ENCODE data around the gene ITPKC. TPM values are rescaled to one million over a fixed set of nuclear protein-coding genes. Genes with fewer than 3 reads are reported as not detected.
A peak's percentile ranks its signal among the peaks of the same experiment; 100 is the strongest.
"Not testable (repeated sequence)": the region's sequence is repeated elsewhere in the genome, so short reads cannot be mapped to it uniquely, and the experiment has no call there.

The ITPKC gene
- total and polyA plus RNA-seq, 8 donors = 10.2 to 25.6 (median 13.7) TPM

- Histone ChIP-seq H3K9me3 (no peaks in the 10 kb centered on the region), H3K4me3 (peak overlapping the region in 1 of 2 donors; percentile 91), H3K36me3 (peaks cover 0 to 53% of the 10 kb centered on the region in 2 donors), H3K4me1 (peaks cover 27 to 78% of the 10 kb centered on the region in 2 donors), H3K27me3 (no peaks in the 10 kb centered on the region), H3K27ac (peak overlapping the region; percentile 92 to 94)
- ATAC-seq (no peak), DNase-seq (no peak)
- intact Hi-C loops (cut with DNase I) = no loop called here
- TF ChIP-seq, protein P1, sequence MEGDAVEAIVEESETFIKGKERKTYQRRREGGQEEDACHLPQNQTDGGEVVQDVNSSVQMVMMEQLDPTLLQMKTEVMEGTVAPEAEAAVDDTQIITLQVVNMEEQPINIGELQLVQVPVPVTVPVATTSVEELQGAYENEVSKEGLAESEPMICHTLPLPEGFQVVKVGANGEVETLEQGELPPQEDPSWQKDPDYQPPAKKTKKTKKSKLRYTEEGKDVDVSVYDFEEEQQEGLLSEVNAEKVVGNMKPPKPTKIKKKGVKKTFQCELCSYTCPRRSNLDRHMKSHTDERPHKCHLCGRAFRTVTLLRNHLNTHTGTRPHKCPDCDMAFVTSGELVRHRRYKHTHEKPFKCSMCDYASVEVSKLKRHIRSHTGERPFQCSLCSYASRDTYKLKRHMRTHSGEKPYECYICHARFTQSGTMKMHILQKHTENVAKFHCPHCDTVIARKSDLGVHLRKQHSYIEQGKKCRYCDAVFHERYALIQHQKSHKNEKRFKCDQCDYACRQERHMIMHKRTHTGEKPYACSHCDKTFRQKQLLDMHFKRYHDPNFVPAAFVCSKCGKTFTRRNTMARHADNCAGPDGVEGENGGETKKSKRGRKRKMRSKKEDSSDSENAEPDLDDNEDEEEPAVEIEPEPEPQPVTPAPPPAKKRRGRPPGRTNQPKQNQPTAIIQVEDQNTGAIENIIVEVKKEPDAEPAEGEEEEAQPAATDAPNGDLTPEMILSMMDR (IDR thresholded peaks at IDR 0.05) = no peak
Observed at GRCh38 chr19:40721936-40722661, 5.2 kb downstream of the ITPKC start.

DNA sequence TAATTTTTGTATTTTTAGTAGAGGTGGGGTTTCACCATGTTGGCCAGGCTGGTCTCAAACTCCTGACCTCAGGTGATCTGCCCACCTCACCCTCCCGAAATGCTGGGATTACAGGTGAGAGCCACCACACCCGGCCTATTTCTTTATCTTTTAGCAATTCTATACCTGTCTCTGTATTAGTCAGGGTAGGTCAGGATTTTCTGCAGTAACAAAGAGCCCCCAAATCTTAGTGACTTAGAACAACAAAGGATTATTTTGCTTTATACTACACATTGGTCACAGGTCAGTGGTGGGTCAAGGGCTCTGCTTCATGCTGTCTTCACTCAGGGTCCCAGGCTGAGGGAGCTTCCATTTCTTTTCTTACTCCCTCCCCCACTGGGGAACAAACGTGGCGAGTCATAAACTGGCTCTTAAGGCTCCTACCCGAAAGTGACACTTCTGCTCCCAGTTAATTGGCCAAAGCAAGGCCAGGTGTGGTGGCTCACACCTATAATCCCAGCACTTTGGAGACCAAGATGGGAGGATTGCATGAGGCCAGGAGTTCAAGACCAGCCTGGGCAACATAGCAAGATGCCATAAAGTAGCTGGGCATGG lies 6.8 kb downstream of the ITPKC start:
- peaks cover 0 to 69% of the 10 kb centered on the region in 2 donors for H3K36me3 ChIP-seq
- no peaks in the 10 kb centered on the region for H3K9me3 ChIP-seq
- H3K4me1 ChIP-seq = peaks cover 27 to 65% of the 10 kb centered on the region in 2 donors
- ATAC-seq (no peak), DNase-seq (no peak)
- no peak overlapping the region for H3K27ac ChIP-seq
- H3K27me3 ChIP-seq = no peaks in the 10 kb centered on the region
- TF ChIP-seq, protein P1 (IDR thresholded peaks at IDR 0.05) = no peak
- intact Hi-C loops (cut with DNase I) = no loop called here
- H3K4me3 ChIP-seq = no peak overlapping the region

DNA sequence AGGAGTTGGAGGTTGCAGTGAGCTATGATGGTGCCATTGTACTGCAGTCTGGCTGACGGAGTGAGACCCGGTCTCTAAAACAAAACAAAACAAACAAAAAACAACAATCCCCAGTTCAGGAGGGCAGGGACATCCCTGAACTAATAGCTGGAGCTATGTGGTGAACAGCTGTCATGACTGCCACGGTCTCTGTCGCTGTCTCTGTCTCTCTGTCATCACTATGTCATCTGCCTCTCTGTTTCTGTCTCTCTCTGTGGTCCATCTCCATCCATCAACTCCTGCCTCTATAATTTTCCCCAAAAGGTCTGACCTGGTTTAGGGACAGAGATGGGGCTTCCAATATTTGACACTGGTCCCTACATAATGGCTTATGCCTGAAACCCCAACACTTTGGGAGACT lies 7.4 kb downstream of the ITPKC start:
- DNase-seq (no peak), ATAC-seq (no peak)
- Histone ChIP-seq H3K27ac (no peak overlapping the region), H3K4me1 (peaks cover 26 to 59% of the 10 kb centered on the region in 2 donors), H3K4me3 (no peak overlapping the region), H3K36me3 (peaks cover 0 to 75% of the 10 kb centered on the region in 2 donors), H3K9me3 (no peaks in the 10 kb centered on the region), H3K27me3 (no peaks in the 10 kb centered on the region)
- intact Hi-C loops (cut with DNase I) = no loop called here
- TF ChIP-seq, protein P1 (IDR thresholded peaks at IDR 0.05) = no peak

GRCh38 chr19:40724855-40725254 lies 7.9 kb downstream of the ITPKC start:
- Histone ChIP-seq H3K27me3 (no peaks in the 10 kb centered on the region), H3K9me3 (no peaks in the 10 kb centered on the region), H3K4me1 (peaks cover 21 to 54% of the 10 kb centered on the region in 2 donors), H3K4me3 (no peak overlapping the region), H3K36me3 (peaks cover 0 to 80% of the 10 kb centered on the region in 2 donors), H3K27ac (no peak overlapping the region)
- intact Hi-C loops (cut with DNase I) = no loop called here
- TF ChIP-seq, protein P1 (IDR thresholded peaks at IDR 0.05) = no peak
- ATAC-seq = no peak
- DNase-seq = no peak

- no peak for ATAC-seq
- Histone ChIP-seq H3K4me1 (peaks cover 8 to 40% of the 10 kb centered on the region in 2 donors), H3K4me3 (no peak overlapping the region), H3K27ac (no peak overlapping the region), H3K27me3 (no peaks in the 10 kb centered on the region), H3K9me3 (no peaks in the 10 kb centered on the region), H3K36me3 (peaks cover 0 to 94% of the 10 kb centered on the region in 2 donors)
- no peak for DNase-seq
- TF ChIP-seq, protein P1 (IDR thresholded peaks at IDR 0.05) = no peak
- intact Hi-C loops (cut with DNase I) = no loop called here
Observed at GRCh38 chr19:40726279-40726678, 9.4 kb downstream of the ITPKC start.

GRCh38 chr19:40730065-40730464 lies 13.2 kb downstream of the ITPKC start:
- H3K4me1 ChIP-seq, ATAC-seq: not testable (repeated sequence)
- H3K36me3 ChIP-seq = peaks cover 0 to 100% of the 10 kb centered on the region in 2 donors

GRCh38 chr19:40732304-40732703 lies 15.4 kb downstream of the ITPKC start:
- H3K9me3 ChIP-seq; ATAC-seq; H3K27me3 ChIP-seq; H3K4me3 ChIP-seq; H3K27ac ChIP-seq; DNase-seq; intact Hi-C loops (cut with DNase I); H3K4me1 ChIP-seq: not testable (repeated sequence)
- peaks cover 0 to 100% of the 10 kb centered on the region in 2 donors for H3K36me3 ChIP-seq

More at GRCh38 chr19:40730065-40730464, 13.2 kb downstream of the ITPKC start:
- H3K4me3 ChIP-seq; H3K27me3 ChIP-seq; intact Hi-C loops (cut with DNase I); DNase-seq; H3K9me3 ChIP-seq; H3K27ac ChIP-seq: not testable (repeated sequence)

Data from left lung (tissue), 10 donors.